ENCODE measurements around the gene CCNA2.

The CCNA2 gene

DNA sequence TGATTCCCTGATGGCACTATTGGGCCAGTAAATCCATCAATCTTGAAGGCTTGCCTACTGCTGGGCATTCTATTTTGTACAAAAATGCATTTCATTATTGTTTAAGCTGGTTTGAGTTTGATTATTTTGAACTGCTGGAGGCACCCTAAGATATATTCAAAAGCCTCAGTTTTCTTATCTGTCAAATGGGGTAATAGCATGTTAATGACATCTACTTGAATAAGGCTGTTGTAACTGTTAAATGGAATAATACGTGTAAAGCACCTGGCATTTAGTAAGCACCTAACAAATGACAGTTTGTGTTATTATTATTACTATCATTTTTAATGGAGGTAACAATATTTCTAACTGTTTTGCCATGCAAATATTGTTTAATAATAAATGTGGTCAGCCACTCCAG, 51.8 kb downstream of the CCNA2 start:
- DNase-seq = no peak

DNA sequence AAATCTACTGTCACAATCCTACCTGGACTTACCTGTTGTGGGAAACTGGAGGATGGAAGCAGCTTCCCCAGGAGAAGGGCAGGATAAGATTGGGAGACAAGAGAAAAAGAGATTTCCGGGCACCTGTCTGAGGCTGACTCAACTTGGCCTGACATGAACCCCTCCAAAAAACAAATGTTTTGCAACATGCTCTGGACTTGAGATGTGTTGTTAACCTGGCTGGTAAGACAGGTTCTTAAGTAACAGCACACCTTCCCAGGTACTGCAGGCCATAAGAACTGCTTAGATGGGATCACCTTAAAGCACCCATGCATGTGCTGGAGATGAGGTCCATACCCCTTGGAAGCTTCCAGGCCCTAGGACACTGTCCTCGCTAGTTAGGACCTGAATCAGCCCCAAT, 54.3 kb downstream of the CCNA2 start:
- DNase-seq = no peak

DNA sequence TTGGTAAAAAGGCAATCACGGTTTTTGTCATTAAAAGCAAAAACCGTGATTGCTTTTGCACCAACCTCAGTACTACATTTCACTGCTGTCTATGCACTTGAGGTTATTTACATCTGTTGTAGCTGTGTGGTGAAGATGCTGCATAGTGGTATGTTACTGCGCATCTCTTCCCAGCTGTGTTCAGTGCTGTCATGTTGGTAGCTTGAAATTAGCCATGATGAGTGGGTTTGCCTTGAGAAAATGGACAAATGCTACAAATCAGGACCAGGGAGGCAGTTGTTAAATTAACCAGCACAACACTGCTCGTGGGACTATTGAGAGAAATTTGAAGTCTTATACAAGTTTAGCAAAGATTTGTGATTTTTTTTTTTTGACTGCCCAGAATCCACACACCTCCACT, 56.5 kb downstream of the CCNA2 start:
- DNase-seq = no peak
